HG03520 (cell line): ENCODE measurements around the gene CTNNBIP1.
"Not testable (repeated sequence)": the region's sequence is repeated elsewhere in the genome, so short reads cannot be mapped to it uniquely, and the experiment has no call there.

Source experiments
- ATAC-seq: cut with Tn5 transposase; IDR thresholded peaks from one replicate; pipeline ENCODE4 v1.9.1; 2021; ENCODE audit warnings: mild to moderate bottlenecking, moderate library complexity; ENCODE audit not compliant: unreplicated experiment

The CTNNBIP1 gene

GRCh38 chr1:9811239-9811966 is 98.7 kb downstream of the CTNNBIP1 start:
- no peak for ATAC-seq

- no peak for ATAC-seq
Observed at GRCh38 chr1:9809100-9809510, 101.0 kb downstream of the CTNNBIP1 start.

- ATAC-seq: no peak
Observed at GRCh38 chr1:9808459-9808858, 101.6 kb downstream of the CTNNBIP1 start.

GRCh38 chr1:9807541-9807940 is 102.5 kb downstream of the CTNNBIP1 start:
- ATAC-seq: no peak

- not testable (repeated sequence) for ATAC-seq
Observed at GRCh38 chr1:9805972-9806371, 104.1 kb downstream of the CTNNBIP1 start.

- ATAC-seq: no peak
Observed at GRCh38 chr1:9805006-9805508, 105.0 kb downstream of the CTNNBIP1 start.

- ATAC-seq: not testable (repeated sequence)
Observed at GRCh38 chr1:9803003-9803918, 106.8 kb downstream of the CTNNBIP1 start.

GRCh38 chr1:9801909-9802308 is 108.2 kb downstream of the CTNNBIP1 start:
- ATAC-seq: no peak
